Stimulated activated CD4-positive, alpha-beta T cell treated with anti-CD3 and anti-CD28 coated beads, TNF-alpha, amount 100 ng/mL, for 4 hours (primary cell): ENCODE results near the gene HNRNPH2.

ENCODE experiments used
- DNase-seq, 3 experiments: peaks; one replicate each; pipeline ENCODE4 v3.0.0-alpha.2; 2020; ENCODE audit warnings: low read depth in 3 of 3

Gene HNRNPH2

GRCh38 chrX:101460669-101461068, 52.6 kb downstream of the HNRNPH2 start:
- no peak for DNase-seq

- DNase-seq = no peak
Measured at GRCh38 chrX:101462892-101463291, 54.9 kb downstream of the HNRNPH2 start.
